HG03103 (cell line): ENCODE measurements around the gene ITPKB.
A peak's percentile ranks its signal among the peaks of the same experiment; 100 is the strongest.
"Not testable (repeated sequence)": the region's sequence is repeated elsewhere in the genome, so short reads cannot be mapped to it uniquely, and the experiment has no call there.

Source experiments
- ATAC-seq: cut with Tn5 transposase; IDR thresholded peaks from one replicate; pipeline ENCODE4 v1.9.1; 2021; ENCODE audit warnings: low read depth; ENCODE audit not compliant: unreplicated experiment

The ITPKB gene

GRCh38 chr1:226643177-226643576 is 95.9 kb downstream of the ITPKB start:
- peak; percentile 61 for ATAC-seq

- ATAC-seq: no peak
Observed at GRCh38 chr1:226642421-226642820, 96.7 kb downstream of the ITPKB start.

GRCh38 chr1:226641671-226642231 is 97.3 kb downstream of the ITPKB start:
- ATAC-seq: no peak

GRCh38 chr1:226640321-226641136 is 98.6 kb downstream of the ITPKB start:
- ATAC-seq: no peak

GRCh38 chr1:226639631-226640061 is 99.4 kb downstream of the ITPKB start:
- no peak for ATAC-seq

- not testable (repeated sequence) for ATAC-seq
Observed at GRCh38 chr1:226639206-226639605, 99.9 kb downstream of the ITPKB start.

GRCh38 chr1:226638608-226639007 is 100.5 kb downstream of the ITPKB start:
- no peak for ATAC-seq

- no peak for ATAC-seq
Observed at GRCh38 chr1:226638001-226638601, 101.0 kb downstream of the ITPKB start.

- ATAC-seq: no peak
Observed at GRCh38 chr1:226637147-226637935, 101.7 kb downstream of the ITPKB start.

GRCh38 chr1:226636847-226637096 is 102.3 kb downstream of the ITPKB start:
- no peak for ATAC-seq

GRCh38 chr1:226635456-226635941 is 103.6 kb downstream of the ITPKB start:
- no peak for ATAC-seq

- ATAC-seq: no peak
Observed at GRCh38 chr1:226634611-226635246, 104.4 kb downstream of the ITPKB start.

- ATAC-seq: peak; percentile 75
Observed at GRCh38 chr1:226634166-226634588, 104.9 kb downstream of the ITPKB start.

GRCh38 chr1:226633541-226634165 is 105.4 kb downstream of the ITPKB start:
- no peak for ATAC-seq

GRCh38 chr1:226632922-226633351 is 106.1 kb downstream of the ITPKB start:
- no peak for ATAC-seq

- ATAC-seq: no peak
Observed at GRCh38 chr1:226632169-226632879, 106.8 kb downstream of the ITPKB start.

- ATAC-seq: no peak
Observed at GRCh38 chr1:226631229-226632000, 107.7 kb downstream of the ITPKB start.

- no peak for ATAC-seq
Observed at GRCh38 chr1:226630592-226630991, 108.5 kb downstream of the ITPKB start.
